ENCODE results near the gene TBX1.

Gene TBX1

DNA sequence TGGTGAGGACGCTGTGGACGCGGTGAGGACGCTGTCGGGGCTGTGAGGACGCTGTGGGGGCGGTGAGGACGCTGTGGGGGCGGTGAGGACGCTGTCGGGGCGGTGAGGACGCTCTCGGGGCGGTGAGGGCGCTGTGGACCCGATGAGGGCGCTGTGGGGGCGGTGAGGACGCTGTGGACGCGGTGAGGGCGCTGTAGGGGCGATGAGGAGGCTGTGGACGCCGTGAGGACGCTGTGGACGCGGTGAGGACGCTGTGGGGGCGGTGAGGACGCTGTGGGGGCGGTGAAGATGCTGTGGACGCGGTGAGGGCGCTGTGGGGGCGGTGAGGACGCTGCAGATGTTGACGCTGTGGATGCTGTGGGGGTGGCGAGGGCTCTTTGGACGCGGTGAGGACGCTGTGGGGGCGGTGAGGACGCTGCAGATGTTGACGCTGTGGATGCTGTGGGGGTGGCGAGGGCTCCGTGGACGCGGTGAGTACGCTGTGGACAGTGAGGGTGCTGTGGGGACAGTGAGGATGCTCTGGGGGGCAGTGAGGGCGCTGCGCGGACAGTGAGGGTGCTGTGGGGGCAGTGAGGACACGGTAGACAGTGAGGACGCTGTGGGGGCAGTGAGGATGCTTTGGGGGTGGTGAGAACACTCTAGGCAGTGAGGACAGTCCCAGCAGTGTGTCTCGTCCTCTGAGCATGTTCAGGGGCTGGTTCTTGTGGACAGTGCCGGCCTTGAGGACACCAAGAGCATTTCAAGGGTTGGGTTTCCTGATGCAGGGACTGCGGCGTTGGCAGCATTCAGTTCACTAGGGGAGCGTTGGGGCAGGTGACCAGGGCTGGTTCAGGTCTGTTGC, 33.0 kb upstream of the TBX1 start:
- no peak overlapping the region for H3K4me3 ChIP-seq (replicated peaks; ENCODE audit: low read depth, low read length)
- DNase-seq (ENCODE audit: extremely low read depth, insufficient read length): no peak
- TF ChIP-seq CTCF (IDR thresholded peaks at IDR 0.05; ENCODE audit: insufficient read depth, low read length, poor library complexity, severe bottlenecking): no peak

GRCh38 chr22:19728271-19728670, 32.3 kb upstream of the TBX1 start:
- Histone ChIP-seq H3K4me3 (replicated peaks; ENCODE audit: low read depth, low read length) (no peak overlapping the region), H3K36me3 (ENCODE audit: control insufficient read depth, insufficient read depth, low read length) (no peaks in the 10 kb centered on the region), H3K27me3 (replicated peaks; ENCODE audit: control insufficient read depth, insufficient read depth, low read length) (no peaks in the 10 kb centered on the region; the same call in 1 of the 2 replicates)
- TF ChIP-seq CTCF (IDR thresholded peaks at IDR 0.05; ENCODE audit: insufficient read depth, low read length, poor library complexity, severe bottlenecking): no peak
- DNase-seq (ENCODE audit: extremely low read depth, insufficient read length): no peak

More for the DNA sequence above, 33.0 kb upstream of the TBX1 start:
- no peaks in the 10 kb centered on the region; the same call in 1 of the 2 replicates for H3K27me3 ChIP-seq (replicated peaks; ENCODE audit: control insufficient read depth, insufficient read depth, low read length)
- no peaks in the 10 kb centered on the region for H3K36me3 ChIP-seq (ENCODE audit: control insufficient read depth, insufficient read depth, low read length)

DNA sequence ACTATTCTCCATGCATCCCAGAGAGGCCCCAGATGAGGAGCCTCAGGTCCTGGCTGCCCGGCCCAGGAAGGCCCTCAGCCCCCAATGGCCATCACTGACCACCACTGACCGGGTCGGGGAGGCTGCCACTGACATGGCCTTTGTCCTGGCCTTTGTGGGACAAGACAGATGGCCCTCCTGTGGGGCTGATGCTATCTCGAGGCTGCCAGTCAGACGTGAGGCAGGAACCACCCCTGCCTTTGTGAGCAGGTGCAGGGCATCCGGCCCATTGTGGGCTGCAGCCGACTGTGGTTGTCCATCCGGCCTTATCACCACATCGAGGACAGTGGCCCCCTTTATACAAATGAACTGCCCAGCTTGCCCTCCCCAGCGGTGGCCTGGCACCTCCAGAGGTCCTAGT, 31.7 kb upstream of the TBX1 start:
- Histone ChIP-seq H3K27me3 (replicated peaks; ENCODE audit: control insufficient read depth, insufficient read depth, low read length) (no peaks in the 10 kb centered on the region; the same call in 1 of the 2 replicates), H3K4me3 (replicated peaks; ENCODE audit: low read depth, low read length) (no peak overlapping the region), H3K36me3 (ENCODE audit: control insufficient read depth, insufficient read depth, low read length) (no peaks in the 10 kb centered on the region)
- TF ChIP-seq CTCF (IDR thresholded peaks at IDR 0.05; ENCODE audit: insufficient read depth, low read length, poor library complexity, severe bottlenecking): no peak
- no peak for DNase-seq (ENCODE audit: extremely low read depth, insufficient read length)

GRCh38 chr22:19729507-19729906, 31.1 kb upstream of the TBX1 start:
- H3K4me3 ChIP-seq (replicated peaks; ENCODE audit: low read depth, low read length): no peak overlapping the region
- no peak for DNase-seq (ENCODE audit: extremely low read depth, insufficient read length)
- no peaks in the 10 kb centered on the region for H3K36me3 ChIP-seq (ENCODE audit: control insufficient read depth, insufficient read depth, low read length)
- no peak for TF ChIP-seq CTCF (IDR thresholded peaks at IDR 0.05; ENCODE audit: insufficient read depth, low read length, poor library complexity, severe bottlenecking)
- H3K27me3 ChIP-seq (replicated peaks; ENCODE audit: control insufficient read depth, insufficient read depth, low read length): no peaks in the 10 kb centered on the region; the same call in 1 of the 2 replicates

GRCh38 chr22:19730198-19730597, 30.4 kb upstream of the TBX1 start:
- Histone ChIP-seq H3K4me3 (replicated peaks; ENCODE audit: low read depth, low read length) (no peak overlapping the region), H3K36me3 (ENCODE audit: control insufficient read depth, insufficient read depth, low read length) (no peaks in the 10 kb centered on the region), H3K27me3 (replicated peaks; ENCODE audit: control insufficient read depth, insufficient read depth, low read length) (no peaks in the 10 kb centered on the region)
- TF ChIP-seq CTCF (IDR thresholded peaks at IDR 0.05; ENCODE audit: insufficient read depth, low read length, poor library complexity, severe bottlenecking): no peak
- no peak for DNase-seq (ENCODE audit: extremely low read depth, insufficient read length)
